Sigmoid colon (tissue), 4 donors: ENCODE measurements around the gene PCK2.

ENCODE experiments used
- EP300 ChIP-seq, 4 donors: sonication (generic); formaldehyde crosslinking; IDR thresholded peaks; one replicate each; pipeline ENCODE4 v1.6.1; 2017; ENCODE audit warnings: antibody characterized with exemption in 4 of 4
- TF ChIP-seq, protein P1 (sequence below), 4 experiments: fragments of 450-650 bp in 3 of 4; fragments of 200-600 bp in 1 of 4; IDR thresholded peaks; one replicate each; pipeline ENCODE4 v1.5.1; 2016 to 2019; ENCODE audit warnings: antibody characterized with exemption in 4 of 4, mild to moderate bottlenecking in 3 of 4, moderate library complexity in 2 of 4

- TF ChIP-seq, protein P1, sequence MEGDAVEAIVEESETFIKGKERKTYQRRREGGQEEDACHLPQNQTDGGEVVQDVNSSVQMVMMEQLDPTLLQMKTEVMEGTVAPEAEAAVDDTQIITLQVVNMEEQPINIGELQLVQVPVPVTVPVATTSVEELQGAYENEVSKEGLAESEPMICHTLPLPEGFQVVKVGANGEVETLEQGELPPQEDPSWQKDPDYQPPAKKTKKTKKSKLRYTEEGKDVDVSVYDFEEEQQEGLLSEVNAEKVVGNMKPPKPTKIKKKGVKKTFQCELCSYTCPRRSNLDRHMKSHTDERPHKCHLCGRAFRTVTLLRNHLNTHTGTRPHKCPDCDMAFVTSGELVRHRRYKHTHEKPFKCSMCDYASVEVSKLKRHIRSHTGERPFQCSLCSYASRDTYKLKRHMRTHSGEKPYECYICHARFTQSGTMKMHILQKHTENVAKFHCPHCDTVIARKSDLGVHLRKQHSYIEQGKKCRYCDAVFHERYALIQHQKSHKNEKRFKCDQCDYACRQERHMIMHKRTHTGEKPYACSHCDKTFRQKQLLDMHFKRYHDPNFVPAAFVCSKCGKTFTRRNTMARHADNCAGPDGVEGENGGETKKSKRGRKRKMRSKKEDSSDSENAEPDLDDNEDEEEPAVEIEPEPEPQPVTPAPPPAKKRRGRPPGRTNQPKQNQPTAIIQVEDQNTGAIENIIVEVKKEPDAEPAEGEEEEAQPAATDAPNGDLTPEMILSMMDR (IDR thresholded peaks at IDR 0.05) = peak; percentile 76 to 96 (median 84)
- TF ChIP-seq EP300 (IDR thresholded peaks at IDR 0.05) = no peak
Observed at GRCh38 chr14:24058260-24058950, 35.7 kb upstream of the PCK2 start.
